Measurements from ENCODE around the gene GNAT2. TPM values are rescaled to one million over a fixed set of nuclear protein-coding genes. Genes with fewer than 3 reads are reported as not detected.

GNAT2 gene
- total RNA-seq, 2 experiments from 2014 or later, result 0.29 to 0.31 TPM

DNA sequence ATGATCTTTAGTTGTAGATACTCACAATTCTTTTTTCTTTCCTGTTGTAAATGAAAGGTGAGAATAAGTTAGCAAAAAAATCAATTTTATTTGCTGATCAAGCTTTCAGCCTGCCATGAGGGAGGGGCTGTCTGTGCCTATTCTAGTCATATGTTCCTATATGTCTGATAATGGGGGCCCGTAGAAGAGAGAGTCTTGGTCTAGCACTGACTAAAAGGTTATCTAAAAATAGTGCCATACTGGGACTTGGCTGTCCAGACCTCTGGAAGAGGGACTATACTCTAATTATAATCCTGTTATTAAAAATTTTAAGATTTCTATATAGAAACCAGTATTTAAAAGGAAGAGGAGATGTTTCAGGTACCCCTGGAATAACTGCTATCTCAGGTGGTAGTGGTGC, 52.4 kb downstream of the GNAT2 start:
- Mint-ChIP-seq H3K9me3 (no peaks in the 10 kb centered on the region), H3K27me3 (no peaks in the 10 kb centered on the region), H3K4me1 (ENCODE audit: low read depth) (peaks cover 37% of the 10 kb centered on the region), H3K27ac (no peak overlapping the region), H3K4me3 (no peak overlapping the region), H3K36me3 (no peaks in the 10 kb centered on the region)
- ChIA-PET CTCF (no interaction called here), POLR2A (no interaction called here)
- DNase-seq, result no peak
- intact Hi-C loops (cut with micrococcal nuclease), result no loop called here

GRCh38 chr1:109565241-109565640, 54.2 kb downstream of the GNAT2 start:
- ChIA-PET CTCF (interaction anchor here (2.1 kb wide), 1 partner anchor 33 kb away, joined by 5 read pairs; no protein-coding TSS in a partner anchor), POLR2A (no interaction called here)
- intact Hi-C loops (cut with micrococcal nuclease), result no loop called here
- no peak for DNase-seq
- Mint-ChIP-seq H3K36me3 (no peaks in the 10 kb centered on the region), H3K27ac (no peak overlapping the region), H3K9me3 (no peaks in the 10 kb centered on the region), H3K27me3 (no peaks in the 10 kb centered on the region), H3K4me1 (ENCODE audit: low read depth) (peaks cover 46% of the 10 kb centered on the region), H3K4me3 (no peak overlapping the region)

- ChIA-PET POLR2A (no interaction called here), CTCF (interaction anchor here (2.1 kb wide), 1 partner anchor 32 kb away, joined by 5 read pairs; no protein-coding TSS in a partner anchor)
- H3K27ac Mint-ChIP-seq, result no peak overlapping the region
- no peaks in the 10 kb centered on the region for H3K27me3 Mint-ChIP-seq
- no peak for DNase-seq
- H3K9me3 Mint-ChIP-seq, result no peaks in the 10 kb centered on the region
- intact Hi-C loops (cut with micrococcal nuclease), result no loop called here
- H3K36me3 Mint-ChIP-seq, result no peaks in the 10 kb centered on the region
- H3K4me3 Mint-ChIP-seq, result no peak overlapping the region
- peaks cover 53% of the 10 kb centered on the region for H3K4me1 Mint-ChIP-seq (ENCODE audit: low read depth)
Measured at GRCh38 chr1:109564194-109564878, 55.1 kb downstream of the GNAT2 start.

GRCh38 chr1:109559995-109560394, 59.4 kb downstream of the GNAT2 start:
- H3K9me3 Mint-ChIP-seq, result no peaks in the 10 kb centered on the region
- peaks cover 58% of the 10 kb centered on the region for H3K4me1 Mint-ChIP-seq (ENCODE audit: low read depth)
- H3K36me3 Mint-ChIP-seq, result peaks cover 2% of the 10 kb centered on the region
- H3K27me3 Mint-ChIP-seq, result no peaks in the 10 kb centered on the region
- intact Hi-C loops (cut with micrococcal nuclease), result no loop called here
- no peak for DNase-seq
- ChIA-PET CTCF (interaction anchor here (0.7 to 2.9 kb wide), 4 partner anchors 28 to 425 kb away, joined by 4 to 12 read pairs (median 6); partner anchors contain the start of gene AHCYL1), POLR2A (interaction anchor here (2.2 kb wide), 1 partner anchor 11 kb away, joined by 9 read pairs; the partner anchor contains the start of gene GNAI3)
- H3K4me3 Mint-ChIP-seq, result no peak overlapping the region
- no peak overlapping the region for H3K27ac Mint-ChIP-seq

- peaks cover 2% of the 10 kb centered on the region for H3K36me3 Mint-ChIP-seq
- ChIA-PET CTCF (interaction anchor here (1.2 to 2.9 kb wide), 2 partner anchors 83 to 216 kb away, joined by 3 to 12 read pairs; no protein-coding TSS in a partner anchor), POLR2A (no interaction called here)
- H3K27ac Mint-ChIP-seq, result no peak overlapping the region
- no peak for DNase-seq
- intact Hi-C loops (cut with micrococcal nuclease), result no loop called here
- H3K9me3 Mint-ChIP-seq, result no peaks in the 10 kb centered on the region
- H3K4me1 Mint-ChIP-seq (ENCODE audit: low read depth), result peaks cover 67% of the 10 kb centered on the region
- H3K4me3 Mint-ChIP-seq, result no peak overlapping the region
- H3K27me3 Mint-ChIP-seq, result no peaks in the 10 kb centered on the region
Measured at GRCh38 chr1:109557520-109557919, 61.9 kb downstream of the GNAT2 start.

GRCh38 chr1:109556563-109556962, 62.9 kb downstream of the GNAT2 start:
- H3K27ac Mint-ChIP-seq, result no peak overlapping the region
- CTCF ChIA-PET, result interaction anchor here (0.7 kb wide), 1 partner anchor 83 kb away, joined by 3 read pairs; no protein-coding TSS in a partner anchor

More at GRCh38 chr1:109556563-109556962, 62.9 kb downstream of the GNAT2 start:
- Mint-ChIP-seq H3K27me3 (no peaks in the 10 kb centered on the region), H3K4me3 (no peak overlapping the region), H3K4me1 (ENCODE audit: low read depth) (peaks cover 66% of the 10 kb centered on the region), H3K9me3 (no peaks in the 10 kb centered on the region), H3K36me3 (peaks cover 2% of the 10 kb centered on the region)
- intact Hi-C loops (cut with micrococcal nuclease), result no loop called here
- POLR2A ChIA-PET, result no interaction called here
- DNase-seq, result no peak

Other genes starting within 250 kb of the GNAT2 start
- gene SORT1, start 221.7 kb downstream of the GNAT2 start, total RNA-seq, result under 1 TPM; 0.31 to 0.51 TPM
- 100 to 1,000 TPM; 217 to 218 TPM for gene PSMA5, start 193.2 kb downstream of the GNAT2 start, total RNA-seq
- gene SYPL2, start 153.1 kb downstream of the GNAT2 start, total RNA-seq, result not detected
- 10 to 100 TPM; 10.7 to 11.1 TPM for gene ATXN7L2, start 135.7 kb downstream of the GNAT2 start, total RNA-seq
- 1 to 10 TPM; 6.6 to 8.7 TPM for gene CYB561D1, start 125.5 kb downstream of the GNAT2 start, total RNA-seq
- 1 to 10 TPM; 1.8 to 2.2 TPM for gene AMIGO1, start 109.9 kb downstream of the GNAT2 start, total RNA-seq
- gene GPR61, start 79.7 kb downstream of the GNAT2 start, total RNA-seq, result under 1 TPM in 1 of 2 experiments, not detected in 1; 0.15 TPM
- gene GNAI3, start 71.0 kb downstream of the GNAT2 start, total RNA-seq, result 1 to 10 TPM; 9.2 to 9.9 TPM
- 10 to 100 TPM; 79.1 to 93.3 TPM for gene AMPD2, start 221 bp upstream of the GNAT2 start, total RNA-seq
- 10 to 100 TPM in 1 of 2 experiments, 1 to 10 TPM in 1; 8.2 to 12.0 TPM for gene GSTM4, start 36.5 kb upstream of the GNAT2 start, total RNA-seq
- gene GSTM2, start 48.4 kb upstream of the GNAT2 start, total RNA-seq, result 10 to 100 TPM in 1 of 2 experiments, 1 to 10 TPM in 1; 8.2 to 11.9 TPM
- under 1 TPM in 1 of 2 experiments, not detected in 1; 0.22 TPM for gene GSTM1, start 68.2 kb upstream of the GNAT2 start, total RNA-seq
- gene GSTM5, start 92.6 kb upstream of the GNAT2 start, total RNA-seq, result not detected
- 1 to 10 TPM; 1.6 to 2.1 TPM for gene GSTM3, start 121.4 kb upstream of the GNAT2 start, total RNA-seq
- gene EPS8L3, start 144.3 kb upstream of the GNAT2 start, total RNA-seq, result not detected

All from activated CD4-positive, alpha-beta memory T cell treated with anti-CD3 and anti-CD28 coated beads for 36 hours (primary cell).